ENCODE measurements around the gene LDHA.

LDHA gene

DNA sequence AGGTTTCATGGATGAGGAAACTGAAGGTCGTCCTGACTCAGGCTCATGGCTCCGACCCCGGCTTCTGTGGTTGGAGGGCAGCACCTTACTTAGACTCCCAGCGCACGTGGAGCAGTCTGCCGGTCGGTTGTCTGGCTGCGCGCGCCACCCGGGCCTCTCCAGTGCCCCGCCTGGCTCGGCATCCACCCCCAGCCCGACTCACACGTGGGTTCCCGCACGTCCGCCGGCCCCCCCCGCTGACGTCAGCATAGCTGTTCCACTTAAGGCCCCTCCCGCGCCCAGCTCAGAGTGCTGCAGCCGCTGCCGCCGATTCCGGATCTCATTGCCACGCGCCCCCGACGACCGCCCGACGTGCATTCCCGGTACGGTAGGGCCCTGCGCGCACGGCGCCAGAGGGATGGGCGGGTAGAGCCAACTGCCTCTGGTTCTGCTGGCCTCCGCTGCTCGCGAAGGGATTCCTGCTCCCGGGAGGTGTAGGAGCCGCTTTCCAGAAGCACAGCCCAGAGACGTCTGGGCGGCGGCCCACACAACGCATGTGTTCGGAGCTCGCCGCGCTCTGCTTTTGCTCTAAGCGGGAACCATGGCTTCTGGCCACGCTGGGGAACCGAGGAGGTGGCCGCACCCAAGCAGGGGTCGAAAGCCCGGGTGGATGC is at the start of gene LDHA:
LDHA (plus strand) TSS at position 289 of the 653 bp plus-strand sequence. CDS start 2,280 bp downstream, outside the sequence.
- peak; percentile 96 for DNase-seq

DNA sequence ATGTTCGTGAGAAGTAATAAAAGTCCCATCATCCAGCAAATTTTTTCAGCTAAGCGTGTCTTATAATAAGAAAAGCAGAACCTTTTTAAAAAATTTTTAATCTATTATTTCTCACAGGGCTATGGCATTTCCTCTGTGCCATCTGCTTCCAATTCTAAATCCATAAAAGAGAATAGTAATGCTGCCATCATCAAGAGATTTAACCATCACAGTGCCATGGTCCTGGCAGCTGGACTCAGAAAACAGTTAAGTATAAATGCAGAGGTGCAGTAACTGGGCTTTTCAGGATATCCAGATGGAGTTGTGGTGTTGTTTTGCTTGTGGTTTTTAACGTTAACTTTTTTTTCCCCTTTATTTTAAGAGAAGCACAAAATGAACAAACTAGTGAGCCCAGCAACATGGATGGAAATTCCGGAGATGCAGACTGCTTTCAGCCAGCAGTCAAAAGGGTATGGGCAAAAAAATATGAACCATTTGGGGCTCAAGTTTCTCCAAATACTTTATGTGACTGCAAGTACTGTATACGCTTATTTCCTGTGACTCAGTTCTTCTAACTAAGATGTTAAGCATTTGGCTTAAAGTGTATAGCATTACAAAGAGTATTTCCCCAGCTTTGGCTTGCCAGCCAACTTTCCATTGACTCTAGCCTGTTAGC is 46.8 kb upstream of the LDHA start:
- DNase-seq, result peak; percentile 69

DNA sequence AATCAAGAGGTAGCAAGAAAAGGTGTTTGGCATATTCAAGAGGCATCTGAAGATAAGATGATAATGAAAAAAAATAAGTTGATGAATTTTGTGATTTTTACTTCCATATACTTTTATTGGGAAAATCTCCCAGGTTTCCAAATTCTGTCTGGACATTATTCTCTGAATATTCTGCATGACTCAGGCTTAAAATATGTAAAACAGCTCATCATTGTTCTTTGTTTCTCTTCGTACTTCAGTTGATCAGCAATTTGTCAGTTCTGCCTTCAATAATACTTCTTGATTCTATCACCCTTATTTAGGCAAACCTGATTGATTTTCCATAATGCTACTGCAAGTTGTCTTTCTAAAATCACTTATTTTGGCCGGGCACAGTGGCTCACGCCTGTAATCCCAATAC is 41.8 kb upstream of the LDHA start:
- DNase-seq, result peak; percentile 41

DNA sequence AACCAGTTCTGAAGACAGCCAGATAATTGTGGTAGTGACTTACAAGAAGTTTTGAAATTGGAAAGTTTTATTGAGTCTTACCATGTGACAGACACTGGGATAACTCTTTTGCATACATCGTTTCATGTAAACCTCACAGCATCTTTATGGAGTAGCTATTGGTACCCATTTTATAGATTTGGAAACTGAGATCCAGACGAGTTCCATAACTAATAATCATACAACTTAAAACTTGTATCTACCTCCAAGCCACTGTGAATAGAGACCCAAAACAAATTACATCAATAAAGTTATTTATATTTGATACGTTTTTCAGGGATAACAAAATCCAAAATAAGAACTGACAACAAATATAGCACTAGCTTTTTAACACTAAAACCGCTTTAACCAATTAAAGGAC is 35.7 kb upstream of the LDHA start:
- no peak for DNase-seq

DNA sequence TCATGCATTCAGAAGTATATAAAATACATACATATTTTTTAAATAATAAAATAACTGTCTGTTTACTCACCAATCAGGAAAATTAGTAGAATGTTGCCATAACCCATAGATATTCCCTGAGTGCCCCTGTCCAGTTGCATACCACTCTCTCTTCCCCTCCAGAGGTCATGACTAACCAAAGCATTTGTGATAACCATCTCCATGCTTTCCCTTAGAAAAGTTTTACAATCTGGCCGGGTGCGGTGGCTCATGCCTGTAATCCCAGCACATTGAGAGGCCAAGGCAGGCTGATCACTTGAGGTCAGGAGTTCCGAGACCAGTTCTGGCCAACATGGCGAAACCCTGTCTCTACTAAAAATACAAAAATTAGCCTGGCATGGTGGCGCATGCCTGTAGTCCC is 33.2 kb upstream of the LDHA start:
- DNase-seq, result peak; percentile 69

DNA sequence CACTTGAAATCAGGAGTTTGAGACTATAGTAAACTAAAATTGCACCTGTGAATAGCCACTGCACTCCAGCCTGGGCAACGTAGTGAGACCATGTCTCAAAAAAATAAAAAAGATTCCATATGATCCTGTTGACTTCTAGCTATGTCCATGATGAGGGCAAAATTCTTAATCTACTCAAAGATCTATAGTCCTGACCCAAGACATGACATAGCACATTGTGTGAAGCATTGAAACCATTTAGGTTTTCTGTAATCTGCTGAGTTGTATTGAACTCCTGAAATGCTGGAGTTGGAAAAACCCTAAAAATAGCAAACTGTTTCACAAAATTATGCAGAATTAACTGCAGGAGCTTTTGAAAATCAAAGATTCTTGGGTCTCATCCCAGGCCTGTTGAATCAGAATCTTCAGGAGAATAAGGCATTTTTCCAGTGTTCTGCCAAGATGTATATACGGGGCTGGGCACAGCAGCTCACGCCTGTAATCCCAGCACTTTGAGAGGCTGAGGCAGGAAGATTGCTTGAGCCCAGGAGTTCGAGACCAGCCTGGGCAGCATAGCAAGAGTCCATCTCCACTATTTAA is 29.8 kb upstream of the LDHA start:
- DNase-seq, result no peak

DNA sequence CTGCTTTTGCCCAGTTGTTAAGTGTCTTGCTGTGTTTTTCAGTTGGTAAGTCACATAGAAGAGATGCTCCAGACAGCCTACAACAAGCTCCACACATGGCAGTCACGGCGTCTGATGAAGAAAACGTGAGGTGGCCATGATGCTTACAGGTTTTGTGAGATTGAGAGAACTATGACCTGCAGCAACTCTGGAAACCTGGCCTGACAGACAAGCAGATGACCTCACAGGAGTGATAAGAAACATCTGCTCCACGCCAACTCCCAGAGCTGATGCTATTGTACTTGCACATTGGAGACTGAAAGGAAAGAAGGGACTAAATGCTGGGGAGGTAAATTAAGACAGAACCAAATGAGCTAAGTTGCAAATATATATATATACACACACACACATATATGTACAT is 28.6 kb upstream of the LDHA start:
- no peak for DNase-seq

DNA sequence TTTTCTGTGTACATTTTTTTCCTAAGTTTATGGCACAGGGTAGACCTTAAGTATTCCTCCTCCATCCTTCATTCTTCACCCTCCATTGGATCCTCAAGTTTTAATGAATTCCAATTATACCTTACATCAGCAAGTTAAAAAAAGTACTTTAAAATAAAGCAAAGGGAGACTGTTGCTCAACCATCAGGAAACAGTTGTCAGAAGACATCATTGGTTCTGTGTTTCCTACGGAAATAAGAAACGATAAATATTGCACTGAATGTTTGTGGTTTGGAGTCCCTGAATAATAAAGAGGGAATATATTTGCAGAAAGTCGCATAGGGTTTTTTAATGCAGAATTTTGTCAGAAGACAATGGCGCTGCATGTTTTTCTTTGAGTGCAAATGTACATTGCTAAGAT is 28.1 kb upstream of the LDHA start:
- no peak for DNase-seq

DNA sequence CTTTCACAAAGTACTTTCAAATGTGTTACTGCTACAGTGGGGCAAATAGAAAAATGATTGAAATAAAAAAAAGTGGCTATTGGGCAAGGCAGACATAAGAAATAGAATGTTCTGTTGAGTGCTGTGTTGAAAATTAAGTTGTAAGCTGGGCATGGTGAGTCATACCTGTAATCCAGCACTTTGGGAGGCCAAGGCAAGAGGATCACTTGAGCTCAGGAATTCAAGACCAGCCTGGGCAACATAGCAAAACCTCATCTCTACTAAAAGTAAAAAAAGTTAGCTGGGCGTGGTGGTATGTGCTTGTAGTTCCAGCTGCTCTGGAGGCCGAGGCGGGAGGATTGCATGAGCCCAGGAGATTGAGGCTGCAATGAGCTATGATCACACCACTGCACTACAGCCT is 26.9 kb upstream of the LDHA start:
- DNase-seq, result peak; percentile 44

DNA sequence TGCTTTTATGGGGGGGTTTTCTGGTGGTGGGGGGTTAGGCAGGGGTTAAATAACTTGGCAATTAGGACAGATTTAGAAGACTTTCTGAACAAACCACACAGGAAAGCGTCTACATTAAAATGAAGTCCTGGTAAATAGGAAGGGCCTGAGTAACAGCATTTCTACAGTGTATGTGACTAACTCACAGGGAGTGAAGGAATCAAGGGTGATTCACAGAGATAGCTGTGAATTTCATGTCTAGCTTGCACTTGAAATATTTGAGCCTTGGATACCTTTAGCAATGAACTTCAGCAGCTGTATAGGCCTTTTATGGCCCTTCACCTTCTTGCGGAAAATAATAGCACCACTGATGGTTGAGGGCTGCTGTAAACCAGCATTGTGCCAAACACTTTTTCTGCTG is 26.1 kb upstream of the LDHA start:
- peak; percentile 50 for DNase-seq

DNA sequence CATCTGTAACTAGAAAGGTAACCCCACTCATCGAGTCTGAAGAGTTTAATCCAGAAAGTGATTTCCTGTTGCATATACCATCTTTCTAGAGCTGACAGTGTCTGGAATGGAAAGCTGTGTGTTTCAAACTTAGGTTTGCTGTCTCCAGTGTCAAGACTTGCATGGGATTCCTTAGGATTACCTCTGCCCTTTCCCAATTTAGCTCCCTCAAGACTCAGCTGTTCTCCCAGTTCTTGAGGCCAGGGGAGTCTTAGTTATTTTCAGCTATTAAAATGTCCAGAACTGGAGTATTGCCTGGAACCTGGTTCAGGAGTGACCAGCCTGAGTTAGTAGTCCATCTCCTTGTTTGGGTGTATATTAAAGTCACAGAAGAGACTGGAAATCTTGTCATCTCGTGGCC is 25.0 kb upstream of the LDHA start:
- no peak for DNase-seq

DNA sequence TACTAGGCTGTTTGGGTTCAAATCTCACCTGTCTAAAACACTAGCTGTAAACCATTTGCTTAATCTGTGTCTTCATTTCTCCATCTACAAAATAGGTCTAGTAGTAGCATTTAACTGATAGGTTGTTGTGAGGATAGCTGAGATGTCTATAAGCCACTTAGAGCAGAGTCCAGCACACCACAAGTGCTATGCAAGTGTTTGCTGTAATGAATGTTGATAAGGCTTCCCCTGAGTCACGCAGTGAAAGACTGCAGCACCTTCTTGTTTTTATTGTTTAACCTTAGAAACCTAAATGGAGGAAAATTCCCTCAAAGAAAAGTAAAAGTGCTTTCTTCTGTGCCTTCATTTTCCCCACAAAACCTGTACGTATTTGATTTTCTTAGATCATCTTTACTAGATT is 23.1 kb upstream of the LDHA start:
- DNase-seq, result no peak

DNA sequence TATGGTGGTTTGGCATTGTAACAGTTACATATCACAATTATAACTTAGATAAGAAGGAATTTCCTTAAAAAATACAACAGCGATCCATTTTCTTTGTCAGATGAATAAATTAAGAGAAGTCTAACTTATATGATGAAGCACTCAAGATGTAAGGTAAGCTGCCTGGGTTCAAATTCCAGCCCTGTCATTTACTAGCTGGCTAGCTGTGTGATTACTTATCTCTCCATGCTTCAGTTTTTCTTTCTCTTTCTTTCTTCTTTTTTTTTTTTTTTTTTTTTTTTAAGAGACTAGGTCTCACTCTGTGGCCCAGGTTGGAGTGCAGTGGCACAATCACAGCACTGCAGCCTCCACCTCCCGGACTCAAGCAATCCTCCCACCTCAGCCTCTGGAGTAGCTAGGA is 22.2 kb upstream of the LDHA start:
- DNase-seq, result no peak

DNA sequence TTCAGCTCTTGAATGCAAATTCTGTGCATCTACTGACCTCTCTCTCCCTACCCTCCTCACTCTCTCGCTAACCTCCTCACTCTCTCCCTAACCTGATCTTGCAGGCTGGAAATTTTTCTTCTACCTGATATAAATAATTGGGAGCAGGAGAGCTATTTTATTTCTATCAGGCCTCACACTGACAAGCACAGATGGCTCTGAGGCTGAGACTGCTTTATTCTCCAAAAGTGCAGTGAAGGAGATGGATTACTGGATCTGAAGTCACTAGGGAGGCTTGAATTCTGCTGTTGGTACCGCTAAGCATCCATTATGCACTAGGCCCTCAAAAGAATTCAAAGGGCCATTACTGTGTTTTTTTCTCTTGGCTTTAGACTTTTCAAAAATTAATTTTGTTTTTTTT is 19.4 kb upstream of the LDHA start:
- no peak for DNase-seq

DNA sequence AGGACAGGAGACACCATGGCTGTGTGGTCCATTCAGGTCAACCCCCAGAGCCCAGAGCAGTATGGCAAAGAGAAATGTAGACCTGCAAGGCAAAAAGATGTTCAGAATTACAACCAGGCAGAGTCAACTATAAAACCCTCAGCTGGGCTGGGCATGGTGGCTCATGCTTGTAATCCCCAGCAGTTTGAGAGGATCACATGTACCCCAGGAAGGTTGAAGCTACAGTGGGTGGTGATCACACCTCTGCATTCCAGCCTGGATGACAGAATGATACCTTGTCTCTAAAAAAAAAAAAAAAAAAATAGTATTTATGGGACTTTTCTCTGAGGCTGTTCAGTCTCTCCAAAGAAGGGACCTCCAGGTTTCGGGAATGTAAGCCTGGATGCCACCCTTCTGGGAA is 18.4 kb upstream of the LDHA start:
- DNase-seq, result no peak

DNA sequence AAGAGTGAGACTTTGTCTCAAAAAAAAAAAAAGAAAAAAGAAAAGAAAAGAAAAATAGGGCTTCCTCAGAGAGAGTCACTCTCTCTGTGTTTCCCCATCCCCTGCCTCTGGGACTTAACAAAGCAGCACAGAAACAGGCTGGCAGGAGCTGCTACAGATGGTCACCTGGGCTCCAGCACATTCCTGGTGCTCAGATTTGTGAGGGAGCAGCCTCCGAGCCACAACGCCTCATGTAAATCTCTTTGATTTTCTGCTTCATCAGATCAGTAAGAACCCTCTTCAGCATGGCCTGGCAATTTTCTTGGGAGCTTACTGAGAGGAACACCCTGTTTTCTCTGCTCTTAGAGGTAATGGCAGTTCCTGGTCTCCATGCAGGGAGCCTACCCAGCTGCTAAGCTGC is 15.2 kb upstream of the LDHA start:
- DNase-seq, result no peak

DNA sequence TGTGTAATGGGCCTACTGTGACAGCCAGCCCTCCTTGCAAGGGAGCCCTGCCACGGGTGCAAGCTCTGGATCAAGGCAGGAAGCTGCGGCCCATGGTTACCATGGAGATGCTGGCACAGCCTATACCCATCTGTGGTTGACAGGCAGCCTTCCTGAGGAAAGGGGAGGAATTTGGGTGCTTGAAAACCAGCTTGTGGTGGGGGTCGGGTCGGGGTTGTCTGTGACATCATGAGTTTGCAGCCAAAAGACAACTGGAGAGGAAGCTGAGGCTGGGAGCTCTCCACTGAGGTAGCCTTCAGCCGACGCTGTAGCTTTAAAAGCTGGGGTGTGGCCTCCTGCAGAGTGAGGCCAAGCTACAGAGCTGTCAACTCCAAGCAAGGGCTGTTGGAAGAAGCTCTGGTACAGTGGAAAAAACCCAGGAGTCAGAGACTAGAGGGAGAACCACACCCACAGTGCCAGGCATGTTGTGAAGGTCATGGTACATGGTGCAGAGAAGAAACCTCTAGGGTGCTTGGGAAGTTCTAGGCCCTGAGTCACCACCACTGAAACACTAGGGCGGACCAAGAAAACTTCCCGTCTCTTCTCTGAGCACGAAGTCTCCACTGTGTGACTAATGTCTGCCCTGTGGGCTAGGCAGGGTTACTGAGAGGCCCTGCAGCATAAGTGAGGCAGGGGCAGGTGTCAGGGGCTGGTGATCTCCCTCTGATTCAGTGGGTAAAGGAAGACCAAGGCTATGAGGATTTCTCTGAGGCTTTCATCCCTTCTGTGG is 10.8 kb upstream of the LDHA start:
- peak; percentile 99 for DNase-seq

DNA sequence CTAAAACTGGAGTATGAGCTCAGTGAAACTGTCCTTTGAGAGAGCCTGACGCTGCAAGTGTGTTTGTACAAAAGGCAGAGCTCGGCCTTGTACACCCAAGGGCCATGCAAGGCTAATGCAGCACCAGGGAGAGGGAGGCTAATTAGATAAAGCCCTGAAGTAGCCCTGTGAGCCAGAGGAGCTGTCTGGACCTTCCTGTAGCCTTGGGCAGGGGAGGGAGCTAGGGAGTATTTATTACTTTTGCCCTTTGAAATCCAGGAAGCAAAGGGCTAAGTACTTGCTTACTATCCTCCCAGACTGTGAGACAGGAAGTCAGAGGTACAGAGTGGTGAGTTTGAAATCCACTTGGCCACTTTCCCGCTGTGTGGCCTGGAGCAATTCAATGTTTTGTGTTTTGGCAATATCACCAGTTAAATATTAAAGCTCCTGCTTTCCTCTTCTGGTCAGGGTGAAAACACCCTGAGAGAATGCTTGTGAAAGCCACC is 10.2 kb upstream of the LDHA start:
- DNase-seq, result peak; percentile 92

DNA sequence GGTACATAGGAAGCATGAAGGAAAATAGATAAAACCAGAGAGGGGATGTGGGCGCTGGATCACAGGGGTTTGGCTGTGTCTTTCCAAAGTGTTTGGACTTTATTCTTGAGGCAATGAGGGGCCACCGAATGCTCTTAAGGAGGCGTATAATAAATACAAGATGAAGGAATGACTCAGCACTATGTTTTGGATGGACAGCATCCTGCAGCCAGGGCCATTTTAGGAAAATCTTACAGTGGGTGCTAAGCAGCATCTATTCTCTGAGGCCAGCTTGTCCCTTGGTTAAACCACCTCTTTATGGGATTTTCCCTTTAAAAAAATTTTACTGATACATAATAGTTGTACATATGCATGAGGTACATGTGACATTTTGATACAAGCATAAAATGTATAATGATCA is 4.3 kb upstream of the LDHA start:
- DNase-seq, result no peak

DNA sequence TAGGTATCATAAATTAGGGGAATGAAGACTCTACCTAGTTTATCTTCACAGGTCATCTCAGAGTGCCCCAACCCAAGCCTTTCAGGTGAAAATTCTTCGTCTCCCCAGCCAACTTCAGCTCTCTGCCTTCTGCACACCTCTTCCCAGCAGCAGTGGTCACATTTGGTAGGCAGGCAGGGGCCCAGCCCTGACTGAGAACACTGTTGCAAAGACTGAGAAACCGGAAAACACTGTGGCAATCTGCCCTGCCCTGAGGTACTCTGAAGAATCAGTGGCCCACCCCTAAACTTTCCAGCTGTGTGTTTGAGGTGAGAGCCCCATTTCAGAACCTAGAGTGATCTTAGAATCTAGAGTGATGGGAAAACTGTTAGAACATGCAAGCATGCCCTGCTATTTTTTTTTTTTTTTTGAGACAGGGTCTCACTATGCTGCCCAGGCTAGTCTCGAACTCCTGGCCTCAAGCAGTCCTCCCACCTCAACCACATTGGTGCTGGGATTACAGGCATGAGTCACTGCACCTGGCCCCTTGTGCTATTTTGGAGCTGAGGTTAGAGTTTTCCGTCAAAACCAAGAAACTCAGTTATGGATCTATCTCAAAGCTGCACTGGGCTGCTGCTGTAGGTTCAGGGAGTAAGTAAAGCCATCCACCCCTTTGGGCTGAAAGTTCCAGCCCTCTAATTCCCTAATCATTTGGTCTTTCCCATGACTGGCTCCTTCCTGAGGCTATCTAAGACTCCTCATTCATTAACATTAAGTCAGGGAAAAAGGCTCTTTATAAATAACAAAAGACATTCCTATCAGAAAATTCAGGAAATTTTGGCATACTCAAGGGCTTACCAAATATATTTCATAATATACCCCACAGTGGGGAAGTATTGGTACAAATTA is 1.7 kb upstream of the LDHA start:
- DNase-seq, result no peak

DNA sequence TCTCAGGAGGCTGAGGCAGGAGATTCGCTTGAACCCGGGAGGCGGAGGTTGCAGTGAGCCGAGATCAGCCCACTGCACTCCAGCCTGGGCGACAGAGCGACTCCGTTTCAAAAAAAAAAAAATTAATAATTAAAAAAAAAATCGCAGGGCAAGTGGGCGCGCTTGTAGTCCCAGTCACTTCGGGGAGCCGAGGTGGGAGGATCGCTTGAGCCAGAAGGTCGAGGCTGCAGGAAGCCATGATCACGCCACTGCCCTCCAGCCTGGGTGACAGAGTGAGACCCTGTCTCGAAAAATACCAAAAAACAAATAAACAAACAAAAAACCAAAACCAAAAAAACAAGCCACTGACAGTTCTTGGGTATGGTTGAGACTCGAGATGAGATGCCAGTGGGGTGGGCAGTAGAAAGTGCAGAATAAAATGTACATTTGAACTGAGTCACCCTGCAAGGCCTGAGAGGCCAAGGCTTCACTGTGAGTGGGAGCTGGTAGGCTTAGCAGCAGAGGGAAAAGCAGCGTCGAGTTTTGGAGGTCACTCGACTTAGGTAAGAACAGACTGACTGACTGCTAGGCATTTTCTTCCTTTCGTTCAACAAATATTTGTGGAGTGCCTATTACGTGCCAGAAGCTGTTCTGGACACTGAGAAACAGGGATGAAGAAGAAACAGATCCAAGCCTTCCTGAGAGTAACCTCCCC is 635 bp upstream of the LDHA start:
- no peak for DNase-seq

Data from EL (cell line).